CD4-positive, alpha-beta T cell (primary cell): ENCODE measurements around the gene PKD2L1. TPM values are rescaled to one million over a fixed set of nuclear protein-coding genes. Genes with fewer than 3 reads are reported as not detected.
"Not testable (repeated sequence)": the region's sequence is repeated elsewhere in the genome, so short reads cannot be mapped to it uniquely, and the experiment has no call there.

Experiments
- ATAC-seq: fragments of 200-7000 bp; cut with Tn5 transposase; one replicate; pipeline ENCODE4 v1.10.0; 2022; ENCODE audit warnings: mild to moderate bottlenecking; ENCODE audit not compliant: poor library complexity
- CTCF ChIA-PET: fragments of 350-600 bp; sonication (Branson Sonifier 250); formaldehyde crosslinking; loops from one replicate; lab custom pipeline; 2021; ENCODE audit warnings: antibody characterized with exemption, inconsistent platforms; lab: Charles Lee
- POLR2A ChIA-PET: fragments of 350-600 bp; sonication (Branson Sonifier 250); formaldehyde crosslinking; loops from one replicate; lab custom pipeline; 2021; ENCODE audit warnings: antibody characterized with exemption, inconsistent platforms; lab: Charles Lee
- DNase-seq, 14 experiments: peaks; one replicate each; pipeline ENCODE4 v3.0.0-alpha.2; 2013 to 2020; ENCODE audit warnings: mixed read lengths in 2 of 14
- H3K27ac ChIP-seq, 2 donors: one replicate each; pipeline versions ENCODE4 v1.5.1 to v1.7.0; 2013; ENCODE audit warnings: low read length in 2 of 2, low read depth in 1 of 2, mild to moderate bottlenecking in 1 of 2
- H3K27me3 ChIP-seq, 2 experiments: 1 replicate in 1 of 2; 2 replicates in 1 of 2; pipeline versions ENCODE4 v1.6.1 to v1.7.0; 2013; ENCODE audit warnings: low read length in 2 of 2, control low read depth in 1 of 2, mild to moderate bottlenecking in 1 of 2, moderate library complexity in 1 of 2; ENCODE audit not compliant: insufficient read depth in 2 of 2, control insufficient read depth in 1 of 2
- H3K36me3 ChIP-seq: one replicate; pipeline ENCODE4 v1.6.1; 2013; ENCODE audit warnings: low read length, control low read depth; ENCODE audit not compliant: insufficient read depth
- H3K4me1 ChIP-seq: one replicate; pipeline ENCODE4 v1.6.1; 2013; ENCODE audit warnings: low read length, control low read depth; ENCODE audit not compliant: insufficient read depth
- H3K4me3 ChIP-seq: one replicate; pipeline ENCODE4 v1.5.1; 2013; ENCODE audit warnings: mild to moderate bottlenecking, low read length, moderate library complexity
- H3K9me3 ChIP-seq, 2 experiments: 1 replicate in 1 of 2; 2 replicates in 1 of 2; pipeline versions ENCODE4 v1.6.1 to v1.7.0; 2013; ENCODE audit warnings: low read length in 2 of 2, mild to moderate bottlenecking in 2 of 2, control low read depth in 1 of 2, moderate library complexity in 1 of 2; ENCODE audit not compliant: control insufficient read depth in 1 of 2, insufficient read depth in 1 of 2
- H3K27ac Mint-ChIP-seq: one replicate; pipeline ENCODE4 v1.8.0; 2020; ENCODE audit warnings: mixed read lengths
- H3K27me3 Mint-ChIP-seq: one replicate; pipeline ENCODE4 v1.8.0; 2021; ENCODE audit warnings: mixed read lengths
- H3K36me3 Mint-ChIP-seq: one replicate; pipeline ENCODE4 v1.8.0; 2021; ENCODE audit warnings: low read depth, mixed read lengths
- H3K4me1 Mint-ChIP-seq: one replicate; pipeline ENCODE4 v1.8.0; 2021; ENCODE audit warnings: low read depth, mixed read lengths
- H3K4me3 Mint-ChIP-seq: one replicate; pipeline ENCODE4 v1.8.0; 2020; ENCODE audit warnings: mild to moderate bottlenecking, mixed read lengths
- H3K9me3 Mint-ChIP-seq: one replicate; pipeline ENCODE4 v1.8.0; 2020; ENCODE audit warnings: mixed read lengths
- CTCF ChIP-seq: fragments of 200-600 bp; IDR thresholded peaks from one replicate; pipeline ENCODE4 v1.8.0; 2022; ENCODE audit warnings: antibody characterized with exemption, mild to moderate bottlenecking
- intact Hi-C, 2 experiments: fragments of 100-400 bp; cut with DNase I in 1 of 2; cut with micrococcal nuclease in 1 of 2; formaldehyde crosslinking; loops; one replicate each; pipeline versions ENCODE4 v1.15.1 to v1.9.0; 2023 to 2025; cut with DNase I, micrococcal nuclease
- total RNA-seq, 174 experiments: library from RNA in 2 of 174; stranded (reverse) in 2 of 174; gene quantifications; one replicate each; pipeline ENCODE4 v1.2.3 and lab custom pipeline; 2021 to 2026

Gene PKD2L1
- total RNA-seq, 2 experiments from 2014 or later: not detected

DNA sequence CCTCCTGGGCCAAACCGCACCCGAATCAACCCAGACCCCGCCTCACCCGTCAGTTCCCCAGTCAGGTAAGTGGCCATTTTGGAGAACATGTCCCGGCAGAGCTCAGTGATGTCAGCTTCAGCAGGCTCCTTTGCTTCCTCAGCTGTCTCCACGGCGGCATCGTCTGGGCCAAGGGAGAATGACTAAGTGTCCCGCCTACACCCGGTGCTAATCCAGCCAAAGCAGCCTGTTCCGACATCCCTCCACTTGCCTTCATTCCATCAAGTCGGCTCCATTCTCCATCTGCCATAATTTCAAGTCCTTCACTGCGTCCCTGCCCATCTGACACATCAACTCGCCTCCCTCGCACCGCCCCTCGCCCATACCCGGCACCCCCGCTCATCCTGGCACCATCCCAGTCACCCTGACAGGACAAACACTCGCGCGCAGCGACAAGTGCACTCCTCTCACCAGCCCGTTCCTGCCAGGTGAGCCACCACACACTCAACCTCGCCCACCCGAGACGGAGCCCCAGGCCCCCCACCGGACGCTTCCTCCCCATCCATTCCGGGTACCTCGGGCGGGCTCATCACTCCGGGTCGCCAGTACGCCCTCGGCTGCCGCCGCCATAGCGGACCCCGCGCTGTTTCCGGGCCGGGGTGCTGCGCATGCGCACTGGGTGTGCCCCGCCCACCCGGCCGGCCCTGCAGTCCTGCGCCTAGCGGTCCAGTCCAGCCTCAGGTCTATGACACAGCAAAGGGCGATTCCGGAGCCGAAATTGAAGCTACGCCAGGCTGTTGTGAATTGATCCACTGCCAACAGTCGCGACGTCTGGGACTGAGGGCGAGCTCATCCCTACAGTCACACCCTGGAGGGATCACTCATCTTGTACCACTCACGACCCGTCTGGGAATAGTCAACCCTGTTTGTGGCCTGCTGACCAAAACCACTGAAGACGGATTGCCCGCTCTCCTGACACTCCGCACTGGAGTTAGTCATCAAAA lies 43.7 kb downstream of the PKD2L1 start, which contains the start of gene BLOC1S2:
BLOC1S2 (minus strand) TSS at position 630 of the 983 bp plus-strand sequence; CDS start at position 609, 21 bp downstream.
- ChIA-PET CTCF (interaction anchor here (0.9 kb wide), 1 partner anchor 225 kb away, joined by 3 read pairs; no protein-coding TSS in a partner anchor), POLR2A (interaction anchor here (0.6 to 2.3 kb wide), 8 partner anchors 12 to 554 kb away, joined by 3 to 10 read pairs (median 4); partner anchors contain the start of genes CUTC and CWF19L1)
- Mint-ChIP-seq H3K27ac (peak within 1 kb of the TSS; percentile 97), H3K4me1 (peaks cover 30% of the 10 kb centered on the region), H3K4me3 (peak within 1 kb of the TSS; percentile 98), H3K27me3 (no peaks in the 10 kb centered on the region), H3K9me3 (no peaks in the 10 kb centered on the region), H3K36me3 (peaks cover 23% of the 10 kb centered on the region)
- Histone ChIP-seq H3K9me3 (no peaks in the 10 kb centered on the region), H3K4me1 (peaks cover 22% of the 10 kb centered on the region), H3K36me3 (peaks cover 14% of the 10 kb centered on the region), H3K27me3 (no peaks in the 10 kb centered on the region), H3K4me3 (peak within 1 kb of the TSS; percentile 96), H3K27ac (peak within 1 kb of the TSS; percentile 85 to 92)
- intact Hi-C loops: loop anchor here (2.0 to 10.0 kb wide), 4 partner anchors 20 to 758 kb away; partner anchors contain the start of genes CWF19L1 (in 1 of the 2), DNMBP (in 1 of the 2) and NDUFB8 (in 1 of the 2)
- DNase-seq (peak; percentile 70 to 92 (median 82)), ATAC-seq (peak; percentile 81)
- TF ChIP-seq CTCF: no peak

DNA sequence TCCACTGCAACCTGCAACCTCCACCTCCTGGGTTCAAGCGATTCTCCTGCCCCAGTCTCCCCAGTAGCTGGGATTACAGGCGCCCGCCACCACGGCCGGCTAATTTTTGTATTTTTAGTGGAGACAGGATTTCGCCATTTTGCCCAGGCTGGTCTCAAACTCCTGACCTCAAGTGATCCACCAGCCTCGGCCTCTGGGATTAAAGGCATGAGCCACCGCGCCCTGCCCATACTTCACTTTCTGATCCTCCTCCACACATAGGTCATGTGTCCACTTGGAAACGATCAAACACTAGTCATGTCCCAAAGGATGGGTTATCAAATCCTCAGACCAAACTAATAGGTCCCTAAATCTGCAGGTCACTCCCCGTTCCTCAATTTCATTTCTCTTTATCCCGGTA lies 44.7 kb downstream of the PKD2L1 start:
- peaks cover 22% of the 10 kb centered on the region for H3K4me1 ChIP-seq
- DNase-seq, H3K27ac ChIP-seq, H3K27me3 ChIP-seq, H3K9me3 Mint-ChIP-seq, ATAC-seq, CTCF ChIA-PET, H3K27me3 Mint-ChIP-seq, H3K9me3 ChIP-seq: not testable (repeated sequence)
- peaks cover 23% of the 10 kb centered on the region for H3K36me3 ChIP-seq
- POLR2A ChIA-PET: interaction anchor here (1.3 to 2.3 kb wide), 3 partner anchors 18 to 553 kb away, joined by 3 to 10 read pairs (median 6); partner anchors contain the start of genes CUTC and CWF19L1
- Mint-ChIP-seq H3K4me3 (peak overlapping the region; percentile 98), H3K36me3 (peaks cover 23% of the 10 kb centered on the region), H3K4me1 (peaks cover 35% of the 10 kb centered on the region), H3K27ac (peak overlapping the region; percentile 97)
- intact Hi-C loops: loop anchor here in 1 of 2 experiments (10.0 kb wide), 2 partner anchors 281 to 759 kb away; partner anchors contain the start of gene DNMBP
- H3K4me3 ChIP-seq: peak overlapping the region; percentile 96

DNA sequence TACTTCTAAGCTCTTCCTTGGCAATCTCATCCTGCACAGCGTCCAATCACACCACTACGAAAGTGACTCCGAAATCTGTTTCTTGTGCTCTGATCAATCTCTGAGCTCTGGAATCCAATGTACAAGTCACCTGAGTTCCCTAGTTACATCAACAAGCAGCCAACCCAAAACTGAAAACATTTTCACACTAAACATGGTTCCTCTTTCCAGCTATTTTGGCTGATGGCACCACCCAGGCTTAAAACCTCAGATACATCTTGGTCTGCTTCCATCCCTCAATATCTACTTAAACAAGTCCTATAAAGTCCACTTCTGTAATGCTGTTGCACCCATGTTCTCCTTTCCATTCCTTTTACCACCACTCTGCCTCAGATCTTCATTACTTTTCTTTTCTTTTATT lies 47.1 kb downstream of the PKD2L1 start:
- peaks cover 35% of the 10 kb centered on the region for H3K36me3 Mint-ChIP-seq
- Histone ChIP-seq H3K4me3 (no peak overlapping the region), H3K27me3 (no peaks in the 10 kb centered on the region), H3K9me3 (no peaks in the 10 kb centered on the region), H3K4me1 (peaks cover 22% of the 10 kb centered on the region), H3K27ac (no peak overlapping the region), H3K36me3 (peaks cover 40% of the 10 kb centered on the region)
- H3K4me3 Mint-ChIP-seq: no peak overlapping the region
- H3K27ac Mint-ChIP-seq: no peak overlapping the region
- peaks cover 35% of the 10 kb centered on the region for H3K4me1 Mint-ChIP-seq
- no peak for ATAC-seq
- ChIA-PET POLR2A (no interaction called here), CTCF (no interaction called here)
- no peaks in the 10 kb centered on the region for H3K27me3 Mint-ChIP-seq
- intact Hi-C loops: loop anchor here in 1 of 2 experiments (10.0 kb wide), 2 partner anchors 278 to 762 kb away; partner anchors contain the start of gene DNMBP
- no peak for DNase-seq
- H3K9me3 Mint-ChIP-seq: no peaks in the 10 kb centered on the region
- no peak for TF ChIP-seq CTCF

GRCh38 chr10:100276971-100277370 lies 53.1 kb downstream of the PKD2L1 start:
- H3K4me1 Mint-ChIP-seq, CTCF ChIA-PET, H3K4me1 ChIP-seq, ATAC-seq, DNase-seq, H3K9me3 ChIP-seq, H3K27me3 ChIP-seq, POLR2A ChIA-PET, H3K27ac ChIP-seq, H3K27me3 Mint-ChIP-seq, intact Hi-C loops, H3K4me3 ChIP-seq, H3K4me3 Mint-ChIP-seq, H3K9me3 Mint-ChIP-seq, H3K27ac Mint-ChIP-seq: not testable (repeated sequence)
- peaks cover 35% of the 10 kb centered on the region for H3K36me3 Mint-ChIP-seq
- H3K36me3 ChIP-seq: peaks cover 43% of the 10 kb centered on the region
